ENCODE data around the gene NR4A1. TPM values are rescaled to one million over a fixed set of nuclear protein-coding genes. Genes with fewer than 3 reads are reported as not detected.

Gene NR4A1
- total RNA-seq, 1 experiment from 2014 or later, result 25.8 TPM

GRCh38 chr12:52070185-52070925 lies 19.1 kb downstream of the NR4A1 start:
- H3K56ac ChIP-seq (ENCODE audit: insufficient read length, low read depth, low read length), result no peak overlapping the region
- no peak overlapping the region for H2BK12ac ChIP-seq (ENCODE audit: insufficient read length, low read depth, low read length)
- no peak overlapping the region for H2BK5ac ChIP-seq (ENCODE audit: insufficient read length, low read length)
- H2BK15ac ChIP-seq (ENCODE audit: low read depth, low read length), result no peak overlapping the region
- no peak overlapping the region for H2AFZ ChIP-seq (ENCODE audit: low read length)
- no peak overlapping the region for H2AK5ac ChIP-seq (ENCODE audit: insufficient read length, low read length)
- no peaks in the 10 kb centered on the region for H3K27me3 ChIP-seq (ENCODE audit: insufficient read depth, low read length)
- no peak overlapping the region for H3K4ac ChIP-seq (ENCODE audit: low read depth, low read length)
- H2BK20ac ChIP-seq (ENCODE audit: low read depth, low read length, poor library complexity, severe bottlenecking), result no peak overlapping the region
- H3K14ac ChIP-seq (ENCODE audit: insufficient read depth, low read length), result peak overlapping the region; percentile 42
- peaks cover 11% of the 10 kb centered on the region; the same call in 1 of the 2 replicates for H3K79me2 ChIP-seq (ENCODE audit: insufficient read depth, low read length)
- H3T11ph ChIP-seq (ENCODE audit: low read length), result no peak overlapping the region
- no peak; the same call in 2 of the 3 replicates for TF ChIP-seq CTCF (conservative IDR thresholded peaks at IDR 0.05)
- H3K4me2 ChIP-seq (ENCODE audit: insufficient read depth, insufficient read length, low read length), result peak overlapping the region; percentile 98
- Mint-ChIP-seq H3K9me3 (no peaks in the 10 kb centered on the region), H3K36me3 (ENCODE audit: insufficient read depth in 1 of 3, low read depth in 3 of 3) (peaks cover 24 to 34% (median 31%) of the 10 kb centered on the region in 3 experiments; a peak in 6 of 7 replicates), H3K4me3 (peak overlapping the region; percentile 97 to 98), H3K27ac (peak overlapping the region; percentile 58 to 97 (median 59); a peak in 6 of 7 replicates), H3K27me3 (ENCODE audit: low read depth) (peaks cover 24% of the 10 kb centered on the region), H3K4me1 (peaks cover 15% of the 10 kb centered on the region in 2 experiments)
- no peaks in the 10 kb centered on the region for H3K9me3 ChIP-seq (ENCODE audit: control insufficient read depth, low read depth, low read length)
- H4K20me1 ChIP-seq (ENCODE audit: control insufficient read depth, insufficient read depth, insufficient read length), result peaks cover 2% of the 10 kb centered on the region
- H3K23ac ChIP-seq (ENCODE audit: insufficient read length, low read depth, low read length), result no peak overlapping the region
- no peak overlapping the region for H2BK120ac ChIP-seq (ENCODE audit: low read depth, low read length, poor library complexity, severe bottlenecking)
- H4K8ac ChIP-seq (replicated peaks; ENCODE audit: insufficient read length, low read depth, low read length), result no peak overlapping the region
- no peaks in the 10 kb centered on the region for H3K79me1 ChIP-seq (ENCODE audit: insufficient read depth, low read depth, low read length, poor library complexity, severe bottlenecking)
- no peak overlapping the region for H3K27ac ChIP-seq (ENCODE audit: insufficient read length, low read depth, low read length)
- no peak for DNase-seq
- peak overlapping the region; percentile 27 for H3K18ac ChIP-seq (ENCODE audit: insufficient read length, low read depth, low read length)
- H3K4me1 ChIP-seq (ENCODE audit: insufficient read depth, low read length), result no peaks in the 10 kb centered on the region
- H4K91ac ChIP-seq (ENCODE audit: insufficient read length, low read depth, low read length), result no peak overlapping the region
- no CpG with 5 or more reads among the region's 37 CpGs for WGBS (ENCODE audit: extremely low coverage, insufficient read length, low lambda C conversion rate)
- peak overlapping the region; percentile 80 for H3K9ac ChIP-seq (ENCODE audit: extremely low read depth, insufficient read length, low read length)
- peaks cover 7% of the 10 kb centered on the region for H3K23me2 ChIP-seq (ENCODE audit: insufficient read length, low read depth, low read length, poor library complexity, severe bottlenecking)
- no peak overlapping the region for H4K5ac ChIP-seq (ENCODE audit: insufficient read length, low read depth, low read length)

Measured in H9 (cell line).